ENCODE results near the gene TAF1A.

DNA sequence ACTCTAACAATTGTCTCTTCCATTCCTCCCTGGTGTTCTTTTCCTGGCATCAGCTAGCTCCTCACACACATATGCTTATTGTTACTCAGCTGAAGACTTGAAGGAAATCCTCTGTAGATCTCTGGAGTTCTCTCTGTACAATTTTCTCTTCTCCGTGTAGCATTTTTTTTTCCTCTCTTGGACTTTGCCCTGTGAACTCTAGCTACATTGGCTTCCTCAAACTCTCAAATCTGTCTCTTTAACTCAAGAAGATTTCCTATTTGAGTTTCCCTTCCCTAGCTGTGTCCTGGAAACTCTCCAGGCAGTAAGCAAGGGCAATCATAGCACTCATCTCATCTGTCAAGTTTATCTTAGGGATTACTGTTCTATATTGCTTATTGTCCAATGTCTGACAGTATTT, 23.9 kb upstream of the TAF1A start:
- TF ChIP-seq CTCF (IDR thresholded peaks at IDR 0.05) (no peak), POLR2A (IDR thresholded peaks at IDR 0.05; ENCODE audit: low read depth) (no peak), POLR2AphosphoS5 (IDR thresholded peaks at IDR 0.05) (no peak), EP300 (IDR thresholded peaks at IDR 0.05) (no peak)
